GM18498 (cell line): Measurements from ENCODE around the gene CNNM2.
"Not testable (repeated sequence)": the region's sequence is repeated elsewhere in the genome, so short reads cannot be mapped to it uniquely, and the experiment has no call there.

ENCODE experiments used
- ATAC-seq: cut with Tn5 transposase; IDR thresholded peaks from one replicate; pipeline ENCODE4 v1.9.1; 2021; ENCODE audit warnings: mild to moderate bottlenecking, moderate library complexity; ENCODE audit not compliant: unreplicated experiment

Gene CNNM2

GRCh38 chr10:103021900-103022293 is 103.8 kb downstream of the CNNM2 start:
- ATAC-seq, result no peak

DNA sequence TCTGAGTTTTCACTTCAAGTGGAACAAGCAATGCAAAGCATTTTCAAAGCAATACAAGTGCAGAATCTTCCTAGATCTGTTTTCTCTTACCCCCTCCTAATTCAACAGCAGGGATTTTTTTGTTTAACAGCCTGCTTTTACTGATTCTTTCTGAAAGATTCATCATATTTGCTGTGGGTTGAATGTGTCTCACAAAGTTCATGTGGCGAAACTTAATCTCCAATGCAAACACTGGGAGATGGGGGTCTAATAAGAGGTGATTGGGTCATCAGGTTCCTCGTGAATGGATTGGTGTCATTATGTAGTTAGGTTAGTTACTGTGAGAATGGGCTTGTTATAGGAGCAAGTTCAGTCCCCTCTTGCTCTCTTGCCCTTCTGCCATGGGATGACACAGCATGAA is 107.6 kb downstream of the CNNM2 start:
- no peak for ATAC-seq

DNA sequence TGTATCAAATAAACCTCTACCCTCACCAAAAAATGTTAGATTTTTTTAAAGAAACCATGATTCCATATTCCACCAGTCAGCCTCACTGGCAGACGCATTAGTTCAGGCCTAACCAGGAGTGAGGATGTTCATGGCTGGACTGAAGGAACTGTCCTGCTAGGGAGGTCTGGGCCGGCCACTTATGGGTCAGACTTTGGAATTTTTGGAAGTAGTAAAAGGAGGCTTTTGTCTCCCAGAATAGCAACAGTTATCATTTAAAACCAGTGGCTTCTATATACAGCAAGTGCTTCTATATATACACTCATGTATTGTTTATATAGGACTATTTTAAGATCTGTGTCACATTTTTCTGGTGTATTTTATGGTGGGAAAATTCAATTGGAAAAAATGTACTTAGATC is 120.5 kb downstream of the CNNM2 start:
- ATAC-seq, result no peak

GRCh38 chr10:103040418-103040817 is 122.3 kb downstream of the CNNM2 start:
- ATAC-seq, result no peak

GRCh38 chr10:103041391-103041790 is 123.3 kb downstream of the CNNM2 start:
- ATAC-seq, result no peak

DNA sequence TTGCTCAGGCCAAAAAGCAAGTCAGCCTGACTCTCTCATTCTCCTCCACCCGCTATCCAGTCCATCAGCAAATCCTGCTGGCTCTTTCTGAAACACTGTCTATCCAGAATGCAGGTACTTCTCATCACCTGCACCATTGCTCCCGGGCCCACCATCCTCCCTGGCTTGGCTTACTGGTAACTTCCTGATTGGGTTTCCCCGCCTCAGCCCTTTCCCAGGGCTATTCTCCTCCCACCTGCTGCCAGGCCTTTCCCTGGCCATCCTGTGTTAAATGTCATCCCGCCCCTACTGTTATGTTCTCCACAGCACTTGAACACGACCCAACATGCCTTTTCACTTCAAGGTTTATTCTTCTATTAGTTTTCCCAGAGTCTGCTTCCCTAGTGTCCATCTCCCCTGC is 124.0 kb downstream of the CNNM2 start:
- no peak for ATAC-seq

GRCh38 chr10:103042908-103043307 is 124.8 kb downstream of the CNNM2 start:
- no peak for ATAC-seq

- ATAC-seq, result no peak
Measured at GRCh38 chr10:103044942-103045489, 126.9 kb downstream of the CNNM2 start.

DNA sequence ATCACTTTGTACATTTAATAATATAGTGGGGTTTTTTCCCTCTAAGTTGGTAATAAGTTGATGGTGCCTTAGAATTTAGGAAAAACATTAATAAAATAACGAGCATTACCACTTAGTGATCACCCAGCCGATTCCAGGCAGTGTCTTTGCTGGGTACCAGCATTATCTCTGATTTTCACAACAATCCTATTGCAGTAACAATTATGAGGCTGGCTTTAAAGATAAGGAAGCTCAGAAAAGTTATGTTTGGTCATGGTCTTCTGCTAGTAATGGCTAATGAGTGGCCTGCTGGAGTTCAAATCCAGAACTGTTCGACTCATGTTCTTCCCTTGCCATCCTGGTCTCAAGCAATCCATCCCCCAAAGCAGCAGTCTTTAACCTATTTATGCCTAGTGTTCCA is 127.9 kb downstream of the CNNM2 start:
- no peak for ATAC-seq

DNA sequence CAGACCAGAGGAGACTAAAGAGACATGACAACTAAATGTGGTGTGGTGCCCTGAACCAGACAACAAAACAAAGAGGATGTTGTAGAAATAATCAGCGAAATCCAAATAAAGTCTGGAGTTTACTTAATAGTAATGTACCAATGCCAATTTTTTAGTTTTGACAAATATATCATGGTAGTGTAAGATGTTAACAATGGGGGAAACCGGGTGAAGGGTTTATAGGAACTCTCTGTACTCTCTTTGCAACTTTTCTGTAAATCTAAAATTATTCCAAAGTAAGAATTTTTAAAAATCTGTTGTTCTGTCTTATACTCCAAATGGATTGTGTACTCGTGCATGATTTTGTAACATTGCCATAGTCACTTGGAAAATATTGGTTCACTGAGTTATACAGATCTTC is 129.3 kb downstream of the CNNM2 start:
- ATAC-seq, result no peak

DNA sequence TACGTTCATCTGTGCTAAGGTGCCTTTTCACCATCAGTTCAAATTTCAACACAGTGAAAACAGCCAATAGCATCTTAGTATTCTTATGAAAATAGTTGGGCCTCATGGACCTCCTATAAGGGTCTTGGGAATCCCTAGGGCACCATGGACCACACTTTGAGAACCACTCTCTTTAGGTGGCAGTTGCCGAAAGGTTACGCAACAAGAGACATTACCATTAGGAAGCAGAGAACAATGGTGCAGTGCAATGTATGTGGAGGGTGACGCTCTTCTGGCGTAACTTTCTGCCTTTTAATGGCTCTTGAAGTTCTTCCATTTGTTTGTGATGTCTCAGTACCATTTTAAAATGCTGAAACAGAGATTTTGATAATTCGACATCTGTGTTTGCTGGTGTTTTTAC is 131.1 kb downstream of the CNNM2 start:
- ATAC-seq, result no peak

DNA sequence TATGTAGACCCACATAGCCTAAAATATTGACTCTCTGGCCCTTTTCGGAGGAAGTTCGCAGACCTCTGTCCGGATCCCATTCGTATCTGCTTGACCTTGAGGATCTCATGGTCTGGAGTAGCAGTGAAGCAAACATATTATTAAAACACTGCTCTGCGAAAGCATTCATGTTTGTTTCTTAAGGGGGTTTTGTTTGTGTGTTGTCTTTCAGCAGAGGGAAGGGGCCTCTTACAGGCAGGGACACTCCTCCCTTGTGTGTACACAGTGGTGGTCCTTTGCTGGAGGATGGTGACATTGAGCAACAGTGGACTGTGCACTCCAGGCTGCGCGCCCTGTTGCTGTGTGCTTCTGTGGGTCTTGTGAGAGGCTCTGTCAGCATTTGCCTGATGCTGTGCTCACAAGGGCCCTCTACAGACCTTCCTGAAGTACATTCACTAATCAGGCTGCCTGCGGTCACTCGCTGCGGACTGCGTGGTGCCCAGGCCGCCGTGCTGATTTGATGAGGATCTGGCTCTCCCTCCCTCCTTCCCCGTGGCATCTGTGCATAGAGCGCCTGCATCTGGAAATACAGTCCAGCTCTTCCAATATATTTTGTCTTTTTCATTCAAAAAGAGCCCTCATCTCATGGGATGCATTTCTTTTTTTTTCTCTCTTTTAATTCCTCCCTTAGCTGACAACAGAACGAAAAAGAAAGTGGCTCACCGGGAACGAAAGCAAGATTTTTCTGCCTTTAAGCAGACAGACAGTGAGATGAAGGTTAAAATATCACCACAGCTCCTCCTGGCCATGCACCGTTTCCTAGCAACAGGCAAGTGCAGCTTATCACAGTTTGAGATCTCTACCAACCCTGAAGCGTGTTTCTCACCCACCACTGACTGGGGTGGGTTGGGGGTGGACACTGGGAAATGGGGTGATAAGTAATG is 135.8 kb downstream of the CNNM2 start:
- peak; percentile 93 for ATAC-seq

GRCh38 chr10:103054621-103055020 is 136.5 kb downstream of the CNNM2 start:
- no peak for ATAC-seq

DNA sequence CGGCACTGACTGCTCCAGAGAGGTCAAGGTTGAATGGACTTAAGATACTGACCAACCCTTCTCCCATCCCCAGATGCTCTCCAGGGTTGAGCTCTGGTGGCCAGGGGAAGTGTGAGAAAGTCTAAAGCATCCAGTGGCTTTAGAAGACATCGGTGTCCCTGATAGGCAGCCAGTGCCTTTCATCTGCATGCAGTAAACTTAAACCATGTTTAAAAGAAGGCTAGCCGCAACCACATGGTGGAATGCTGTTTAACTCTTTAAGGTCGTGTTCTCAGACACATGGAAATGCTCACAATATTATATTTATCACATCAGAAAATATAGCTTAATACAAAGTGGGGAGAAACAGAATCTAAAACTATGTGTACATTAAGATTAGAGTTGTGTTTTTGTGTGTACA is 137.0 kb downstream of the CNNM2 start:
- ATAC-seq, result no peak

- ATAC-seq, result no peak
Measured at GRCh38 chr10:103058034-103058433, 139.9 kb downstream of the CNNM2 start.

DNA sequence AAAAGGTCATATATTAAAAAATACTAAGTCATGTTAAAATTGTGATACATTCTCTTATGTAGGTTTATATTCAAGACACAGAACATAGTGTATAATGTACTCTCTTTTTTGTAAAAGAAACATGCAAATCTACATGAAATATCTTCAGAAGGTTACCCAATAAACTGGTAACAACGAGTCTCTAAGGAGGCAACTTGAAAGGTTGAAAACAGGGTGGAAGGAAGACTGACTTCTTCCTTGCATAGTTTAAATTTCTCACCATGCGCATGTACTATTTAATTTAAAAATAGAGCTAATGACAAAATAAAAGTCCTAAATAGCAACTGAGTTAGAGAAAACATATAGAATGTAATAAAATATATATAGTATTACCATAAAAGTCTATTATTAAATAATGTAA is 142.5 kb downstream of the CNNM2 start:
- no peak for ATAC-seq

DNA sequence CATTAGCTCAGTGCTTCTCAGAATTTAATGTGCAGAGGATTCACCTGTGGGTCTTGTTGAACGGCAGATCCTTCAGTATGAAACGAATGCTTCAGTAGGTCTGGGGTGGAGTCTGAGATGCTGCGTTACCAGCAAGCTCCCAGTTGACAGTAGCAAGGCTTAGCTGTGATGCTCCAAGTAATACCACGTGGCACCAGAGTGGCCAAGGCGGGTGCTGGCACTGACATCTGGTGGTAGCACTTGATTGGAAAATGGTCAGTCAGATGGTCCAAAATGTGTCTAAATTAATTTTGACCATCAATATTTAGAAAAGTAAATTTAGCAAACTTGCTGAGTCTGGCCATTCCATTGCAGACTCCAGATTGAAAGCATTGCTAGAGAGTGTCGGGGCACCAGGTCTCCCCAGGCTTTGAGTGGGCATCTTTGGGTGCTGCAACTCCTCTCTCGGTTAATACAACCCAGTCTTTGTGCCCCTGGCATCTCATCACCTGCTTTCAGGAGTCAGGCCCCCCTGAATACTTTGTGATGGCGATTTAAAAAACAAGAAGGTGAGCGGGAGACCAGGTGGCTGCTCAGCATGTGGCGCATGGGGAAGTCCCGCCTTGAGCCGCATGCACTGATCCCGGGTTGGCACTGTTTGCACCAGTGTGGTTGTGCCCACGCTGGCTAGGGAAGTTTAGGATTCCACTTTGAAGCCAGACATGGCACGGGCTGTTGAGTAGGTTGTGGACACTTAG is 144.9 kb downstream of the CNNM2 start:
- no peak for ATAC-seq

GRCh38 chr10:103064956-103065355 is 146.9 kb downstream of the CNNM2 start:
- no peak for ATAC-seq

DNA sequence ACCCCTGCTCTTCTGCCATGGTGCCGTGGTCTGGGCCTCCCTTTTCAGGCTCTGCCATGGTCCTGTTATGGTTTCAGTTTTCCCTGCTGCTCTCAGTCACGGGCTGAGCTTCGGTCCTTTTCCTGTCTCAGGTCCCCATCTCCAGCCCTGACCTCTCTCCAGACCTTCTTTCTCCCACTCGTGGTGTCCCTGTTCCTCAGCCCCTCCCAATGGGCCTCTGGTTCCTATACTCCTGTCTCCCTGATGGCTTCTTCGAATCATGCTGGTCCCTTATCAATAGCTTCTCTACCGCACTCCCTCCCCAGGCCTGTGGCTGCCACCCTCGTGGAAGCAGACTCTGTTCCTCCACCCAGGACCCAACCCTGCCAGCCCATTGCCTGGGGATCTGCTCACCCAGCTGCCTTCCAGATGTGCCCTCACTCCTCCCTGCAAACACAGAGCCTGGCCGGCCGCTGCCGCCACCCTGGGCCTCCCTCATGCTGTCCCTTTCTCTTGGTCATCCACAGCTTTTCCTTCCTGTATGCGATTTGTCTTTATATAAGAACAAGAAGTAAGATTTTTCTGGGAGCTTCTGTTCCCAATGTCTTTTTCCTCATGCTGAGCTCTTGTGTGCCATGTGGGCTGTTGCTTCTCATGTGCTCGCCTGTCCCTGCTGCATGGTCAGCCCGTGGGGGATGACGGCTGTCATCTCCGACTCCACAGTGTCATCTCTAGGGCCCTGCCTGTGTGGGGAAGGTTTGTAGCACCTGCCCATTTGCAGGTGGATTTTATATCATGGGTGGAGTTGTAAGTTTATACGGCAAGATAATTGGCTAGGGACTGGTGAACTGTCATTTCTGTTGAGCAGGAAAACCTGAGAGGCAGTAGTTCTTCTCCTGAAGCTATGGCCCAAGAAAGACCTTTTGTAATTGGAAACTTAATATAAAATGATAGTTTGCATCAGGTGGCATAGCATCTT is 148.3 kb downstream of the CNNM2 start:
- no peak for ATAC-seq

DNA sequence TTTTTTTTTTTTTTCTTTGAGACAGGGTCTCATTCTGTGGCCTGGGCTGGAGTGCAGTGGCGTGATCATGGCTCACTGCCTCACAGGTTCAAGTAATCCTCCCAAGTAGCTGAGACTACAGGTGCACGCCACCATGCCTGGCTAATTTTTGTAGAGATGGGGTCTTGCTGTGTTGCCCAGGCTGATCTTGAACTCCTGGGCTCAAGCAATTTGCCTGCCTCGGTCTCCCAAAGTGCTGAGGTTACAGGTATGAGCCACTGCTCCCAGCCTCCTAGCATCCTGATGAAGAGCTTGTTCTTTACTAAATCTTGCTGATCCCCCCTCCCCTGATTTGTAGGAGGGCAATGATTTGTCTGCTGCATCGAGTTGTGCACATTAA is 149.0 kb downstream of the CNNM2 start:
- not testable (repeated sequence) for ATAC-seq

- peak; percentile 39 for ATAC-seq
Measured at GRCh38 chr10:103067484-103067883, 149.4 kb downstream of the CNNM2 start.
